ENCODE results near the gene RGS7BP.

RGS7BP gene

DNA sequence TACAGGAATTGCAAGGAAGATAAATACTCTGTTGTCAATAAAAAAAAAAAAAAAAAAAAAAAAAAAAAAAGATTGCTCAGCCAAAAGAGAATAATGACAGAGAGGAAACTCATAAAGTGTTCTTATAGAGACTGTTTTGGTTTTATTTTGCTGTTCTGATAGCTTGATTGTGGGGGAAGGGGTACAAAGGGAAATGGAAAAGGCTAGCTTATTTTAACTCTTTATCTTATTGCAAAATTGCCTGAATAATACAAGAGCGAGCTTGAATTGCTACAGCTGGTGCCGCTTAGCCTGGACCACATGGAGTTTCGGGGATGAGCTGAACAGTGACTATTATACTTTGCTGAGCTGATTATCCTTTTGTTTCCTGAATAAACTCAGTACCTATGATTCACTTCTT lies 153.5 kb downstream of the RGS7BP start:
- TF ChIP-seq, protein P1, sequence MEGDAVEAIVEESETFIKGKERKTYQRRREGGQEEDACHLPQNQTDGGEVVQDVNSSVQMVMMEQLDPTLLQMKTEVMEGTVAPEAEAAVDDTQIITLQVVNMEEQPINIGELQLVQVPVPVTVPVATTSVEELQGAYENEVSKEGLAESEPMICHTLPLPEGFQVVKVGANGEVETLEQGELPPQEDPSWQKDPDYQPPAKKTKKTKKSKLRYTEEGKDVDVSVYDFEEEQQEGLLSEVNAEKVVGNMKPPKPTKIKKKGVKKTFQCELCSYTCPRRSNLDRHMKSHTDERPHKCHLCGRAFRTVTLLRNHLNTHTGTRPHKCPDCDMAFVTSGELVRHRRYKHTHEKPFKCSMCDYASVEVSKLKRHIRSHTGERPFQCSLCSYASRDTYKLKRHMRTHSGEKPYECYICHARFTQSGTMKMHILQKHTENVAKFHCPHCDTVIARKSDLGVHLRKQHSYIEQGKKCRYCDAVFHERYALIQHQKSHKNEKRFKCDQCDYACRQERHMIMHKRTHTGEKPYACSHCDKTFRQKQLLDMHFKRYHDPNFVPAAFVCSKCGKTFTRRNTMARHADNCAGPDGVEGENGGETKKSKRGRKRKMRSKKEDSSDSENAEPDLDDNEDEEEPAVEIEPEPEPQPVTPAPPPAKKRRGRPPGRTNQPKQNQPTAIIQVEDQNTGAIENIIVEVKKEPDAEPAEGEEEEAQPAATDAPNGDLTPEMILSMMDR (IDR thresholded peaks at IDR 0.05; ENCODE audit: low read depth, low read length), result no peak
- DNase-seq (ENCODE audit: low read depth, low spot score), result no peak
- no peak overlapping the region for H3K4me3 ChIP-seq (ENCODE audit: low read depth, low read length)
- in situ Hi-C loops (cut with HindIII; ENCODE audit: low sequenced_read_pairs), result no loop called here
